ENCODE data around the gene FBXO42. TPM values are rescaled to one million over a fixed set of nuclear protein-coding genes. Genes with fewer than 3 reads are reported as not detected.
"Not testable (repeated sequence)": the region's sequence is repeated elsewhere in the genome, so short reads cannot be mapped to it uniquely, and the experiment has no call there.

The FBXO42 gene
- total RNA-seq, 1 donor from 2014 or later: 5.8 TPM

DNA sequence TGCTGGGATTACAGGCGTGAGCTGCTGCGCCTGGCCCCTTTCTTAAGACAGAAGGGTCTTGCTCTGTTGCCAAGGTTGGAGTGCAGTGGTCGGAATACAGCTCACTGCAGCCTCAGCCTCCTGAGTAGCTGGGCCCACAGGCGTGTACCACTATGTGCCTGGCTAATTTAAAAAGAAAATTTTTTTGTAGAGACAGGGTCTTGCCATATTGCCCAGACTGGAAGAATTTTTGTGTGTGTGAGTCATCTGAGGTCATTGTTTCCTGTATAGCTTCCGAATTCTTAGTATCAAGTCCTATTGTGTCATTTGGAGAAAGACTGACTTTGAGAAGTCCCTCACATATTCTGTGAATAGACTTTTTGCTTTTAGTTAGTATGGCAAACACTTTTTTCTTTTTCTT is 19.4 kb upstream of the FBXO42 start:
- no peak overlapping the region for H3K4me3 ChIP-seq (ENCODE audit: low read depth, low read length)
- no peak for DNase-seq (ENCODE audit: low read depth)
- TF ChIP-seq, protein P1, sequence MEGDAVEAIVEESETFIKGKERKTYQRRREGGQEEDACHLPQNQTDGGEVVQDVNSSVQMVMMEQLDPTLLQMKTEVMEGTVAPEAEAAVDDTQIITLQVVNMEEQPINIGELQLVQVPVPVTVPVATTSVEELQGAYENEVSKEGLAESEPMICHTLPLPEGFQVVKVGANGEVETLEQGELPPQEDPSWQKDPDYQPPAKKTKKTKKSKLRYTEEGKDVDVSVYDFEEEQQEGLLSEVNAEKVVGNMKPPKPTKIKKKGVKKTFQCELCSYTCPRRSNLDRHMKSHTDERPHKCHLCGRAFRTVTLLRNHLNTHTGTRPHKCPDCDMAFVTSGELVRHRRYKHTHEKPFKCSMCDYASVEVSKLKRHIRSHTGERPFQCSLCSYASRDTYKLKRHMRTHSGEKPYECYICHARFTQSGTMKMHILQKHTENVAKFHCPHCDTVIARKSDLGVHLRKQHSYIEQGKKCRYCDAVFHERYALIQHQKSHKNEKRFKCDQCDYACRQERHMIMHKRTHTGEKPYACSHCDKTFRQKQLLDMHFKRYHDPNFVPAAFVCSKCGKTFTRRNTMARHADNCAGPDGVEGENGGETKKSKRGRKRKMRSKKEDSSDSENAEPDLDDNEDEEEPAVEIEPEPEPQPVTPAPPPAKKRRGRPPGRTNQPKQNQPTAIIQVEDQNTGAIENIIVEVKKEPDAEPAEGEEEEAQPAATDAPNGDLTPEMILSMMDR (conservative IDR thresholded peaks at IDR 0.05; ENCODE audit: low read depth, low read length): no peak

DNA sequence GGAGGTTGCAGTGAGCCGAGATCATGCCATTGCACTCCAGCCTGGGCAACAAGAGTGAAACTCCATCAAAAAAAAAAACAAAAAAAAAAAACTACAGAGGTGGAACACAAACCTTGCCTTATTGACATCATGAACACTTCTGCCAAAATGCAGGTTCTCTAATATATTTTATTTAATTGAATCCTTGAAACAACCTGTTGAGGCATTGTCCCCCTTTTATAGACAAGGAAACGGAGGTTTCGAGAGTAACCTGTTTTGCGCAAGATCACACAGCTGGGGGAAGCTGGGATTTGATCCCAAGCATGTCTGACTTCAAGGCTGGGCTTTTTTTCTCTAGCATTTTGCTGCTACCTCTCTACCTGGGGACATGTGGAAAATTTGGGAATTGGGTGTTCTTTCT is 17.5 kb upstream of the FBXO42 start:
- DNase-seq (ENCODE audit: low read depth): no peak
- TF ChIP-seq, protein P1 (conservative IDR thresholded peaks at IDR 0.05; ENCODE audit: low read depth, low read length): no peak

DNA sequence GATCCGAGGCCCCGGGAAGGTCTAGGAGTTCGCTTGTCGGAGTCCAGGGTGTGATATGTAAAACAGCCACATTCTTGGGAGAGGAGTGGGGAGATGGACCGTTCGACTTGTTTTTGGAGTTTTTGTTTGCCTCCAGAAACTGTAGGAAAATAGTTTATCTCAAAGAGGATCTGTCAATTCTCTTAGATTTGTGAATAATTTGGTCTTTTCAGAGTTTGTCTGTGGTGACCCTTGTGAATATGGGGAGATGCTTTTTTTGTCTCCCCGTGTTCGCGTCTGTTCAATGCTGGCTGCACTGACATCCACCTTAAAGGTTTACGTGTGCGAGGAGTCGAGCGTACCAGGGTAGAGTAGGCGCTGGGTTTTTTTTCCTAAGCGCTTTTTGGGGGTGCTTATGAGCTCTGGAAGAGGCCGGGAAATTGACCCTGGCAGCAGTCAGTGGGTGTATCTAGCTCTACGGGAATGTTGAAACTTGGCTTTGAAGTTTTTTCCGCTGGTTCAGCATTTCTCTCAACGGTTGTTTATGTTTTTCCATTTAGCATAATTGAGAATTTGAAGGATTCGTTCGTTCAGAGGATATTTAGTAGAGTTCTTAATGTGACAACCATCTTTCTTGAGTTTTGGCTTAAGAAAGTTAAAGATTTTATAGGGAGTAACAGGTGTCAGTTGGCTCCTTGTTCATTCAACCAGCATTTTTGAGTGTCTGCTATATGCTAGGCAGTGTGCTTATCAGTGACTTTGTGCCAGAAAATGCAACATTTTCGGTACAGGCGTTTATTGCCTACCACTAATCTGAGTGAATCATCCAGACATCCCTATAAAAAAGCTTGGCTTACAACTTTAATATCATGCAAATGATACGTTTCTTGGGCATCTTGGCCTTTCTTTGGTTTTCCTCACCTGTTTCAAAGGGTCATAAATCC is 15.9 kb upstream of the FBXO42 start:
- TF ChIP-seq, protein P1 (conservative IDR thresholded peaks at IDR 0.05; ENCODE audit: low read depth, low read length): no peak
- no peak for DNase-seq (ENCODE audit: low read depth)
- peak overlapping the region; percentile 95 for H3K4me3 ChIP-seq (ENCODE audit: low read depth, low read length)

More for the DNA sequence above, 17.5 kb upstream of the FBXO42 start:
- no peak overlapping the region for H3K4me3 ChIP-seq (ENCODE audit: low read depth, low read length)

DNA sequence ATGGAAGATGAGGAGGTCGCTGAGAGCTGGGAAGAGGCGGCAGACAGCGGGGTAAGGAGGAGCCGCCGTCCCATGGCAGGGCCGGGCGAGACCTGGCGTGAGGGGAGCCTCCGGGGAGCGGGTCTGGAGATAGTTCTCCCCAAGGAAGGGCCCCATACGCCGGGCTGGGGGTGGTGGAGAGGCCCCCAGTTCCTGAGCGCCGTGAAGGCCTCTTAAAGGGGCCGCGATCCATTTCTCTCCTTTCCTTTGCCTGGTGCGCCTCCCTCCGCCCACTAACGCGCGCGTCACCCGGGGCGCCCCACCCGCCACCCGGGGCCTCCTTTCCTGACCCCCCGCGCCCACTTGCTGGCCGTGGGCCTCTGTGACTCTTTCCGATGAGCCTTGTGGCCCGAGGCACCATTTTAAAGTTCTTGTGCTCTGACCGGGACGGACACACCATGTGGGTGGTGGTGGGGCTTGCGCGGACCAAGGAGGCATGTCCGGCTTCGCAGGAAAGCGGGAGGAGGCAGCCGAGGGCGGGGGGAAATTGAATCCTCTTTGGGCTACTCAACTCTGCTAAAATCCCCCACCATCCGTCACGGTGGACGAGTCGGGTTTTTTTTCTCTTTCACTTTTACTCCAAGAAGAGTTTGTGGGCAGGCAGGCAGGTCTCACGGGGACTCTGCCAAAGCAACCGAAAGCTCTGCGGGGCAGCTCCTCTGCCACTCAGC is 15.1 kb upstream of the FBXO42 start:
- TF ChIP-seq, protein P1 (conservative IDR thresholded peaks at IDR 0.05; ENCODE audit: low read depth, low read length): peak; percentile 2
- H3K4me3 ChIP-seq (ENCODE audit: low read depth, low read length): peak overlapping the region; percentile 95
- no peak for DNase-seq (ENCODE audit: low read depth)

DNA sequence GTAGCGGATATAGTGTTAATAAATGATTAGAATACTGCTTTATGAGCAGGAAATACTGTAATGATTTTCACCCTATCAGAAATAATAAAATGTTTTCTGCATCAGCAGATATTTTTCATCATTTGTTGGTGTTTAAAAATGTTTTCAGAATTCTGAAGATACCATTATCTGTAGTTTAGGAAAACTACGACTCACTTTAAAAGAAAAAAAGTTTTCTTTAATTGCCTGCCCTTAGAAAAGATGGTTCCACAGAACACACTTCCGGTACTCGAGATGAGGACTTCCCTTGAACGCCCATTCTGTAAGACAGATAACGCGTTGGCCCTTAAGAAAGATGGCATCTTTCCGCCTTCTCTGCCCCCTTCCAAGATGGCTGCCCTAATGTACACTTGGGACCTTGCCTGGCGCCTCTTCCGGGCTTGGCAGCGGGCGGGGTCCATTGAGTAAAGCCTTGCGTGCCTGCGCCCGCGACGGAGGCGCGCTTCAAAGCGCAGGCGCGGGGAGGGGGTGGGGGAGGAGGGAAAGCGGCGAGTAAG is 14.5 kb upstream of the FBXO42 start, which contains the start of gene SZRD1:
TSS of gene SZRD1 (plus strand) at position 521 of the 536 bp plus-strand sequence. CDS start 16 bp downstream, outside the sequence.
- TF ChIP-seq, protein P1 (conservative IDR thresholded peaks at IDR 0.05; ENCODE audit: low read depth, low read length): no peak
- H3K4me3 ChIP-seq (ENCODE audit: low read depth, low read length): peak within 1 kb of the TSS; percentile 95
- DNase-seq (ENCODE audit: low read depth): peak; percentile 89

DNA sequence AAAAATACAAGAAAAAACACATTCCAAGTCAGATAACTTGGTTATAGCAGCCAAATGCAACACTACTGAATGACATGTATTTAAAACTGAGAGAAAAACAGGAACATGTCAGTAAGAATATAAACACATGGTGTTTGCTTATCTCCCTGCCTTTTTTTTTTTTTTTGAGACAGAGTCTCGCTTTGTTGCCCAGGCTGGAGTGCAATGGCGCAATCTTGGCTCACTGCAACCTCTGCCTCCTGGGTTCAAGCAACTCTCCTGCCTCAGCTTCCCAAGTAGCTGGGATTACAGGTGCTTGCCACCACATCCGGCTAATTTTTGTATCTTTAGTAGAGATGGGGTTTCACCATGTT is 12.8 kb upstream of the FBXO42 start:
- H3K4me3 ChIP-seq (ENCODE audit: low read depth, low read length); DNase-seq (ENCODE audit: low read depth): not testable (repeated sequence)

DNA sequence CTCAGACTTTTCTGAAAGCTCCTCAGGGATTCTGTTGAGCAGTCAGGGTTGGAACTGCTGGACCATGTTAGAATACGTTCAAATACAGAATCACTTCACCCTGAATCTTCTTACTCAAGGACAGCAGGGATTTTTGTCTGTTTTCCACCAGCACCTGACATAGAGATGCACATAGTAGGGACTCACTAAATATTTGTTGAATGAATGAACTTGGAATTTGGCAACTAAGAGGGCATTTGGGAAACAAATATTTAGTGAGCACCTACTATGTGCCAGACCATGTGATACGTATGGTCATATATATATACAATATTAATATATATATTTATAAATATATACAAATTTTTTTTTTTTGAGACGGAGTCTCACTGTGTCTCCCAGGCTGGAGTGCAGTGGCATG is 4.6 kb upstream of the FBXO42 start:
- TF ChIP-seq, protein P1 (conservative IDR thresholded peaks at IDR 0.05; ENCODE audit: low read depth, low read length): no peak
- no peak for DNase-seq (ENCODE audit: low read depth)
- no peak overlapping the region for H3K4me3 ChIP-seq (ENCODE audit: low read depth, low read length)
